Smooth muscle cell (in vitro differentiated cells): Measurements from ENCODE around the gene SMYD3. TPM values are rescaled to one million over a fixed set of nuclear protein-coding genes. Genes with fewer than 3 reads are reported as not detected.
A peak's percentile ranks its signal among the peaks of the same experiment; 100 is the strongest.

Experiments
- DNase-seq: peaks from one replicate; lab custom pipeline; 2025; ENCODE audit not compliant: unreplicated experiment; lab: John Stamatoyannopoulos, UW
- H2AFZ ChIP-seq: fragments of 200-600 bp; sonication (generic); 2 replicates; pipeline ENCODE4 v1.6.0; 2016; ENCODE audit warnings: antibody characterized with exemption, low read depth, mild to moderate bottlenecking
- H3F3A ChIP-seq: fragments of 200-600 bp; sonication (generic); 2 replicates; pipeline ENCODE4 v1.6.0; 2017; ENCODE audit warnings: antibody characterized with exemption, low read depth
- H3K27ac ChIP-seq: fragments of 200-600 bp; sonication (generic); 2 replicates; pipeline ENCODE4 v1.5.1; 2016; ENCODE audit warnings: low read depth, mild to moderate bottlenecking
- H3K27me3 ChIP-seq: fragments of 200-600 bp; sonication (generic); 2 replicates; pipeline ENCODE4 v1.6.1; 2016; ENCODE audit warnings: low read depth, mild to moderate bottlenecking
- H3K36me3 ChIP-seq: fragments of 200-600 bp; sonication (generic); 2 replicates; pipeline ENCODE4 v1.5.1; 2016; ENCODE audit warnings: low read depth
- H3K4me1 ChIP-seq: fragments of 200-600 bp; sonication (generic); 2 replicates; pipeline ENCODE4 v1.5.1; 2016; ENCODE audit warnings: low read depth
- H3K4me2 ChIP-seq: fragments of 200-600 bp; sonication (generic); 2 replicates; pipeline ENCODE4 v1.6.0; 2016; ENCODE audit warnings: mild to moderate bottlenecking
- H3K4me3 ChIP-seq: fragments of 200-600 bp; sonication (generic); 2 replicates; pipeline ENCODE4 v1.5.1; 2016; ENCODE audit warnings: mild to moderate bottlenecking
- H3K79me2 ChIP-seq: fragments of 200-600 bp; sonication (generic); 2 replicates; pipeline ENCODE4 v1.6.0; 2016; ENCODE audit warnings: low read depth, mild to moderate bottlenecking
- H3K9ac ChIP-seq: fragments of 200-600 bp; sonication (generic); 2 replicates; pipeline ENCODE4 v1.6.0; 2016; ENCODE audit warnings: low read depth
- H3K9me3 ChIP-seq: fragments of 200-600 bp; sonication (generic); replicated peaks from 2 replicates; pipeline ENCODE4 v1.5.1; 2016; ENCODE audit warnings: low read depth
- H4K20me1 ChIP-seq: fragments of 200-600 bp; sonication (generic); 2 replicates; pipeline ENCODE4 v1.6.0; 2016; ENCODE audit warnings: low read depth
- WGBS: methylation state at CpG from one replicate; pipeline ENCODE4 v1.1.7; 2016; ENCODE audit warnings: low lambda C conversion rate; 5-methylcytosine and 5-hydroxymethylcytosine counted together
- polyA plus RNA-seq: library from polyadenylated mRNA; unstranded; fragments of >200 nt; fragmentation: Nextera tagmentation; extraction: Ambion mirVana; gene quantifications from 2 replicates; pipeline ENCODE4 v1.2.1, GENCODE V29; 2016
- total RNA-seq: library from RNA; depleted of rRNA; stranded (reverse); fragments of >200 nt; gene quantifications from 2 replicates; pipeline ENCODE4 v1.2.3, GENCODE V29; 2014
- TF ChIP-seq, protein P1 (sequence below): fragments of 200-600 bp; sonication (generic); IDR thresholded peaks from 2 replicates; pipeline ENCODE4 v1.5.1; 2017; ENCODE audit warnings: borderline replicate concordance, mild to moderate bottlenecking, antibody characterized with exemption; ENCODE audit not compliant: insufficient read depth, poor library complexity, severe bottlenecking

The SMYD3 gene
- total and polyA plus RNA-seq, 2 experiments from 2014 or later = 162 to 301 TPM

DNA sequence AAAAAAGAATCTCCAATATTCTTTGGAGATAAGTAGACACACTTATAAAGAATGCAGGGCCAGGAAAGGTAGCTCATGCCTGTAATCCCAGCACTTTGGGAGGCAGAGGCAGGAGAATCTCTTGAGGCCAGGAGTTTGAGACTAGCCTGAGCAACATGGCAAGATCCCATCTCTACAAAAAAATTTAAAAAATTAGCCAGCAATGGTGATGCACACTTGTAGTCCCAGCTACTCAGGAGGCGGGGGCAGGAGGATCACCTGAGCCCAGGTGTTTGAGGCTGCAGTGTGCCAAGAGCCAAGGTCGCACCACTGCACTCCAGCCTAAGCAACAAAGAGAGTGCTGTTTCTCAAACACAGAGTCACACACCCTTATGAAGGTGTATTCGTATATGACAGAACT, 385.0 kb downstream of the SMYD3 start:
- no peaks in the 10 kb centered on the region for H3K9me3 ChIP-seq
- H3K9ac ChIP-seq = no peak overlapping the region
- H3K4me3 ChIP-seq = no peak overlapping the region
- no peaks in the 10 kb centered on the region for H3K79me2 ChIP-seq
- H3K4me2 ChIP-seq = no peak overlapping the region
- H3K27ac ChIP-seq = no peak overlapping the region
- peaks cover 4% of the 10 kb centered on the region for H3F3A ChIP-seq
- DNase-seq = no peak
- no peaks in the 10 kb centered on the region for H3K36me3 ChIP-seq
- H4K20me1 ChIP-seq = no peaks in the 10 kb centered on the region
- no peaks in the 10 kb centered on the region for H3K4me1 ChIP-seq
- TF ChIP-seq, protein P1, sequence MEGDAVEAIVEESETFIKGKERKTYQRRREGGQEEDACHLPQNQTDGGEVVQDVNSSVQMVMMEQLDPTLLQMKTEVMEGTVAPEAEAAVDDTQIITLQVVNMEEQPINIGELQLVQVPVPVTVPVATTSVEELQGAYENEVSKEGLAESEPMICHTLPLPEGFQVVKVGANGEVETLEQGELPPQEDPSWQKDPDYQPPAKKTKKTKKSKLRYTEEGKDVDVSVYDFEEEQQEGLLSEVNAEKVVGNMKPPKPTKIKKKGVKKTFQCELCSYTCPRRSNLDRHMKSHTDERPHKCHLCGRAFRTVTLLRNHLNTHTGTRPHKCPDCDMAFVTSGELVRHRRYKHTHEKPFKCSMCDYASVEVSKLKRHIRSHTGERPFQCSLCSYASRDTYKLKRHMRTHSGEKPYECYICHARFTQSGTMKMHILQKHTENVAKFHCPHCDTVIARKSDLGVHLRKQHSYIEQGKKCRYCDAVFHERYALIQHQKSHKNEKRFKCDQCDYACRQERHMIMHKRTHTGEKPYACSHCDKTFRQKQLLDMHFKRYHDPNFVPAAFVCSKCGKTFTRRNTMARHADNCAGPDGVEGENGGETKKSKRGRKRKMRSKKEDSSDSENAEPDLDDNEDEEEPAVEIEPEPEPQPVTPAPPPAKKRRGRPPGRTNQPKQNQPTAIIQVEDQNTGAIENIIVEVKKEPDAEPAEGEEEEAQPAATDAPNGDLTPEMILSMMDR = no peak
- H3K27me3 ChIP-seq = no peaks in the 10 kb centered on the region
- H2AFZ ChIP-seq = no peak overlapping the region
- 95% methylated on average over 3 of the region's 3 CpGs for WGBS

DNA sequence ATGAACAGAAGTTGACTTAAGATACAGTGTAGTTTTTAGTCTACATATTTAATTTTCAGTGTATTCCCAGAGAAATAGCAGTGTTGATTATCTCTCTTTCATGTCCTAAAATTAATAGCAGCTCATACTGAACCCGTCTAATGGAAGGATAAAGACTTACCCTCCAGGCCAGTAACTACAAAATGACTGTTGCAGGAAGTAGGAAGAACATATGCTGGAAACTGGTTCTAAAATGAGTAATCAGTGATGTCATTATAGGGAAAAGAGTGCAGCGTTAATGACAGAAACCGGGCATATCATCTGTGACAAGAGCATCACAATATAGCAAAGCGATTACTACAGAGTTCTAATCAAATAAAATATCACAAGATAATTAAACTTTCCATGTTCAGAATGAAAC, 385.5 kb downstream of the SMYD3 start:
- DNase-seq = no peak
- TF ChIP-seq, protein P1 = no peak
- H3K9me3 ChIP-seq = no peaks in the 10 kb centered on the region
- H3K27ac ChIP-seq = no peak overlapping the region
- no peaks in the 10 kb centered on the region for H3K36me3 ChIP-seq
- no peaks in the 10 kb centered on the region for H3K79me2 ChIP-seq
- H3K9ac ChIP-seq = no peak overlapping the region
- no peak overlapping the region for H2AFZ ChIP-seq
- 74% methylated on average over 4 of the region's 4 CpGs for WGBS
- peaks cover 4% of the 10 kb centered on the region for H3F3A ChIP-seq
- no peak overlapping the region for H3K4me2 ChIP-seq
- H4K20me1 ChIP-seq = no peaks in the 10 kb centered on the region
- no peaks in the 10 kb centered on the region for H3K27me3 ChIP-seq
- H3K4me1 ChIP-seq = no peaks in the 10 kb centered on the region
- no peak overlapping the region for H3K4me3 ChIP-seq

DNA sequence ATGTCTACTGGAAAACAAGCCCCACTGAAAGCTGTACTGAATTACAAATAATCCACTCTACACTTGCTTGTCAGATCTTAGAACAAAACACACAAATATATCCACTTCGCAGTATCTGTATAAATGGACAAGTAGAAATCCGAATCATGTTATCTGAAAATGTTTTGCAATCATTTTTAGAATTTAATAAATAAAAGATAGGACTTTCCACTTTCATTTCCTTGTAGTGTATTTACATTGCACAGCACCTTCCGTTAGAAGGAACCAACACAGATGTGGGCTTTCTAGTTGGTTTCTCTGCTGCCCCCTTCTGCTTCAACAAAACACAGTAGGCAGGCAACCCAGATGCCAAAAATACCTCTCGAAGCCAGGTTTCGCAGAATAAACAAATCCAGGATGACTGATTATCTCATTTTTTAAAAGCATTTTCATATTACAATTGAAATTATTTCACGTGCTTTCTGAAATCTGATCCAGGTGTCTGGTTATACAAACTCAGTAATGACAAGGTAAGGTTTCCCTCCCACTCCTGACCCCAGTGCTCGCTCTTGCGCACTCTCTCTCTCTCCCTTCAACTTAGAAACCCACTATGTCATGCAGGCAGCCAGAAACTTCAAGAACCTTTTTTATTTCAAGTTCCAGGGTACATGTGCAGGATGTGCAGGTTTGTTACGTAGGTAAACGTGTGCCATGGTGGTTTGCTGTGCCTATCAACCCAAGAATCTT, 389.9 kb downstream of the SMYD3 start:
- H2AFZ ChIP-seq = no peak overlapping the region
- no peaks in the 10 kb centered on the region for H3K79me2 ChIP-seq
- H3F3A ChIP-seq = peaks cover 4% of the 10 kb centered on the region
- H3K9me3 ChIP-seq = no peaks in the 10 kb centered on the region
- H3K4me1 ChIP-seq = no peaks in the 10 kb centered on the region
- H3K36me3 ChIP-seq = no peaks in the 10 kb centered on the region
- 56% methylated on average over 10 of the region's 10 CpGs for WGBS
- H3K9ac ChIP-seq = no peak overlapping the region
- H3K27me3 ChIP-seq = no peaks in the 10 kb centered on the region
- H3K27ac ChIP-seq = no peak overlapping the region
- no peak overlapping the region for H3K4me3 ChIP-seq
- no peaks in the 10 kb centered on the region for H4K20me1 ChIP-seq
- no peak overlapping the region for H3K4me2 ChIP-seq
- TF ChIP-seq, protein P1 = peak; percentile 46
- no peak for DNase-seq

DNA sequence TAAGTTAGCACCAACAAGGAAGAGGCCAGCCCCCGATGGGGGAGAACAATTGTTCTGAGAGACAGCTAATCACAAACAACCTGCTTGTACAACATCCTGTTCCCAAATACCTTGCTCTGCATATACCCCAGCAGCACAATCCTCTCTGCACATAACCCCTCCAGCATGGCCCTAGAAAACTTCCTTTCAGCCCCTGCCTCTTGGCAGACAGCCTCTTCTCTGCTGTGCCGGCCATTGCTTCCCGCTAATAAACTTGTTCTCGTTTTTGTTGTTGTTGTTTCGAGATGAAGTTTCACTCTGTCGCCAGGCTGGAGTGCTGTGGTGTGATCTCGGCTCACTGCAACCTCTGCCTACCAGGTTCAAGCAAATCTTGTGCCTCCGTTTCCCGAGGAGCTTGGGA, 392.7 kb downstream of the SMYD3 start:
- Histone ChIP-seq H3K36me3 (no peaks in the 10 kb centered on the region), H4K20me1 (no peaks in the 10 kb centered on the region), H2AFZ (no peak overlapping the region), H3K27me3 (no peaks in the 10 kb centered on the region), H3K4me3 (no peak overlapping the region), H3K4me1 (peaks cover 11% of the 10 kb centered on the region), H3K79me2 (no peaks in the 10 kb centered on the region), H3K9ac (no peak overlapping the region), H3F3A (peaks cover 4% of the 10 kb centered on the region), H3K4me2 (no peak overlapping the region), H3K27ac (no peak overlapping the region), H3K9me3 (no peaks in the 10 kb centered on the region)
- TF ChIP-seq, protein P1 = no peak
- no peak for DNase-seq
- 84% methylated on average over 9 of the region's 9 CpGs for WGBS
